ENCODE results near the gene FAR2.

GRCh38 chr12:29152223-29152868, 3.3 kb downstream of the FAR2 start:
- TF ChIP-seq CTCF (IDR thresholded peaks at IDR 0.05) = no peak
- no peak for TF ChIP-seq CHD2 (IDR thresholded peaks at IDR 0.05; ENCODE audit: low read length, partially characterized antibody)
- no peak for TF ChIP-seq RCOR1 (IDR thresholded peaks at IDR 0.05; ENCODE audit: low read length)
- TF ChIP-seq YY1 (IDR thresholded peaks at IDR 0.05; ENCODE audit: low read depth) = no peak
- no peak for TF ChIP-seq EZH2phosphoT487 (IDR thresholded peaks at IDR 0.05; ENCODE audit: borderline replicate concordance, low read depth)
- TF ChIP-seq POLR2AphosphoS5 (IDR thresholded peaks at IDR 0.05; ENCODE audit: low read depth, low read length) = no peak
- no peak for TF ChIP-seq FOSL2 (IDR thresholded peaks at IDR 0.05; ENCODE audit: borderline replicate concordance, low read depth)
- no peak for TF ChIP-seq ZBTB33 (IDR thresholded peaks at IDR 0.05; ENCODE audit: borderline replicate concordance, low read depth)
